ENCODE measurements around the gene GID4. TPM values are rescaled to one million over a fixed set of nuclear protein-coding genes. Genes with fewer than 3 reads are reported as not detected.

Gene GID4
- total and polyA plus RNA-seq, 2 donors (not counting 1 experiment from before 2014, with no cell fraction given): 9.0 to 10.2 TPM

DNA sequence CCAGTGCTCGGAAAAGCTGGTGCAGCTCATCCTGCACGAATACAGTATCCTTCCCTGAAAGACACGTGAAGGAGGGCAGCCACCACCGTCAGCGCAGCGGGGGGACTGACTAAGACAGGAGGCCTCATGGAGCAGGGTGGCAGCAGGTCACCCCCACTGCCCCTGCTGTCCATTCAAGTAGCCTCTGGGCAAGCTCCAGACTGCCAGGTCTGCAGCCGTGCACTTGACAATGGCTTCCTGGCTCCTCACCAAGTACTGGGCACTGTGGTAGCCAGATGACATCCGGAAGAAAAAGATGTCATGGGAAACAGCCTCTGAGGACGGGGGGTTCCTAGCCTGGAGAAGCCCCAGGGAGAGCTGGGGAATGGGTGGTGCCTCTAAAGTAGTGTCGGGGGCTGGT is 61.4 kb downstream of the GID4 start:
- no peak overlapping the region for H3K27ac ChIP-seq (ENCODE audit: insufficient read depth, low read length)
- no peak overlapping the region for H3K9ac ChIP-seq (ENCODE audit: insufficient read depth, low read length)

DNA sequence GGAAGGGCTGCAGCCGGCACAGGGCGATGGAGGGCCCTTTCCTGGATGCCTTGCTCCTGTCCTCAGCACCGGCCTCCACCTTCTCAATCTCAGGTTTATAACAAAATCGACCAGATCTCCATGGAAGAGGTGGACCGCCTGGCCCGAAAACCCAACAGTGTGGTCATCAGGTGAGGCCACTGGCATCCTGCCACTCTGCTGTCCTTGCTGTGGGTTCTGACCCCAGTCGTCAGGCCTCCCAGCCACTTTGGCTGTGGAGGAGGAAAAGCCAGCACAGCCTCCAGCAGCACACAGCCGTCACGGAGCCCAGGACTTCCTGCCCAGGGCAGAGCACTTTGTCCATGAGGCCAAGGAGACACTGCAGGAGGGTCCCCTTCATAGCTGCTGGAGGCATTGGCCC is 62.6 kb downstream of the GID4 start:
- no peaks in the 10 kb centered on the region for H3K4me1 ChIP-seq (ENCODE audit: control insufficient read depth, extremely low read depth, insufficient read depth, low read length)
- peaks cover 29% of the 10 kb centered on the region for H3K36me3 ChIP-seq (ENCODE audit: control insufficient read depth, insufficient read depth, low read length)
- TF ChIP-seq EZH2 (IDR thresholded peaks at IDR 0.05; ENCODE audit: low read length, missing control alignments): no peak
- TF ChIP-seq, protein P1, sequence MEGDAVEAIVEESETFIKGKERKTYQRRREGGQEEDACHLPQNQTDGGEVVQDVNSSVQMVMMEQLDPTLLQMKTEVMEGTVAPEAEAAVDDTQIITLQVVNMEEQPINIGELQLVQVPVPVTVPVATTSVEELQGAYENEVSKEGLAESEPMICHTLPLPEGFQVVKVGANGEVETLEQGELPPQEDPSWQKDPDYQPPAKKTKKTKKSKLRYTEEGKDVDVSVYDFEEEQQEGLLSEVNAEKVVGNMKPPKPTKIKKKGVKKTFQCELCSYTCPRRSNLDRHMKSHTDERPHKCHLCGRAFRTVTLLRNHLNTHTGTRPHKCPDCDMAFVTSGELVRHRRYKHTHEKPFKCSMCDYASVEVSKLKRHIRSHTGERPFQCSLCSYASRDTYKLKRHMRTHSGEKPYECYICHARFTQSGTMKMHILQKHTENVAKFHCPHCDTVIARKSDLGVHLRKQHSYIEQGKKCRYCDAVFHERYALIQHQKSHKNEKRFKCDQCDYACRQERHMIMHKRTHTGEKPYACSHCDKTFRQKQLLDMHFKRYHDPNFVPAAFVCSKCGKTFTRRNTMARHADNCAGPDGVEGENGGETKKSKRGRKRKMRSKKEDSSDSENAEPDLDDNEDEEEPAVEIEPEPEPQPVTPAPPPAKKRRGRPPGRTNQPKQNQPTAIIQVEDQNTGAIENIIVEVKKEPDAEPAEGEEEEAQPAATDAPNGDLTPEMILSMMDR (conservative IDR thresholded peaks at IDR 0.05 in 1 of 2, IDR thresholded peaks at IDR 0.05 in 1 of 2; ENCODE audit: low read depth in 1 of 2, low read length in 2 of 2): no peak
- no peaks in the 10 kb centered on the region for H3K9me3 ChIP-seq (ENCODE audit: control insufficient read depth, insufficient read depth, low read depth, low read length)
- H3K9ac ChIP-seq (ENCODE audit: insufficient read depth, low read length): no peak overlapping the region
- H3K4me2 ChIP-seq (ENCODE audit: extremely low read depth, insufficient read depth, low read length): no peak overlapping the region
- H3K4me3 ChIP-seq (replicated peaks in 1 of 4; ENCODE audit: control extremely low read depth in 1 of 4, insufficient read depth in 1 of 4, low read depth in 3 of 4, low read length in 4 of 4): no peak overlapping the region
- H3K27me3 ChIP-seq (ENCODE audit: control insufficient read depth, insufficient read depth, low read length): no peaks in the 10 kb centered on the region
- H3K27ac ChIP-seq (ENCODE audit: insufficient read depth, low read length): no peak overlapping the region
- DNase-seq (ENCODE audit: low read depth in 2 of 2): no peak
- no peaks in the 10 kb centered on the region for H4K20me1 ChIP-seq (ENCODE audit: control insufficient read depth, extremely low read depth, insufficient read depth, low read length)
- H3K79me2 ChIP-seq (ENCODE audit: control insufficient read depth, insufficient read depth, low read length): no peaks in the 10 kb centered on the region
- H2AFZ ChIP-seq (ENCODE audit: low read length): no peak overlapping the region

More for the DNA sequence above, 61.4 kb downstream of the GID4 start:
- H3K79me2 ChIP-seq (ENCODE audit: control insufficient read depth, insufficient read depth, low read length): no peaks in the 10 kb centered on the region
- no peaks in the 10 kb centered on the region for H3K9me3 ChIP-seq (ENCODE audit: control insufficient read depth, insufficient read depth, low read depth, low read length)
- no peak for TF ChIP-seq EZH2 (IDR thresholded peaks at IDR 0.05; ENCODE audit: low read length, missing control alignments)
- TF ChIP-seq, protein P1 (conservative IDR thresholded peaks at IDR 0.05 in 1 of 2, IDR thresholded peaks at IDR 0.05 in 1 of 2; ENCODE audit: low read depth in 1 of 2, low read length in 2 of 2): no peak
- H3K4me1 ChIP-seq (ENCODE audit: control insufficient read depth, extremely low read depth, insufficient read depth, low read length): no peaks in the 10 kb centered on the region
- H3K4me3 ChIP-seq (replicated peaks in 1 of 4; ENCODE audit: control extremely low read depth in 1 of 4, insufficient read depth in 1 of 4, low read depth in 3 of 4, low read length in 4 of 4): no peak overlapping the region
- no peaks in the 10 kb centered on the region for H3K27me3 ChIP-seq (ENCODE audit: control insufficient read depth, insufficient read depth, low read length)
- no peak for DNase-seq (ENCODE audit: low read depth in 2 of 2)
- no peak overlapping the region for H2AFZ ChIP-seq (ENCODE audit: low read length)
- H3K36me3 ChIP-seq (ENCODE audit: control insufficient read depth, insufficient read depth, low read length): peaks cover 30% of the 10 kb centered on the region
- no peaks in the 10 kb centered on the region for H4K20me1 ChIP-seq (ENCODE audit: control insufficient read depth, extremely low read depth, insufficient read depth, low read length)
- no peak overlapping the region for H3K4me2 ChIP-seq (ENCODE audit: extremely low read depth, insufficient read depth, low read length)

DNA sequence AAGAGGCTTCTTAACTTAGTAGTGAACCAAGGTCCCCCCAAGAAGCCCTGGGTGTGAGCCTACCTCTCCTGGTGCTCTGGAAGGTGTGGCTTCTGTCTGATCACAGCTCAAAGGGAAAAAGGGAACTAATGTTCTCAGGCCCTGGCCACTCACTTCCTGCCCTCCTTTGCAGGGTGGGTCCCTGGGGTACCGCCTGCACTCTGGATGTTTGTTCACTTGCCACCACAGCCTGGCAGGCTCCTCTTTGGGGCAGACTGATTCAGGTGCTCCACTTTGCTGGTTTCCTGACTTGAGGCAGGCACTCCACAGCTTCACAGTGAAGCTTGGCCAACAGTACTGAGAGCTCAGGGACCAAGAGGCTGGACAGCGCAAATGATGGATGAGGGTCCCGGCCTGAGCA is 63.4 kb downstream of the GID4 start:
- no peaks in the 10 kb centered on the region for H4K20me1 ChIP-seq (ENCODE audit: control insufficient read depth, extremely low read depth, insufficient read depth, low read length)
- no peak overlapping the region for H2AFZ ChIP-seq (ENCODE audit: low read length)
- no peak overlapping the region for H3K4me3 ChIP-seq (replicated peaks in 1 of 4; ENCODE audit: control extremely low read depth in 1 of 4, insufficient read depth in 1 of 4, low read depth in 3 of 4, low read length in 4 of 4)
- no peaks in the 10 kb centered on the region for H3K27me3 ChIP-seq (ENCODE audit: control insufficient read depth, insufficient read depth, low read length)
- H3K4me2 ChIP-seq (ENCODE audit: extremely low read depth, insufficient read depth, low read length): no peak overlapping the region
- H3K79me2 ChIP-seq (ENCODE audit: control insufficient read depth, insufficient read depth, low read length): no peaks in the 10 kb centered on the region
- H3K27ac ChIP-seq (ENCODE audit: insufficient read depth, low read length): no peak overlapping the region
- no peaks in the 10 kb centered on the region for H3K9me3 ChIP-seq (ENCODE audit: control insufficient read depth, insufficient read depth, low read depth, low read length)
- H3K36me3 ChIP-seq (ENCODE audit: control insufficient read depth, insufficient read depth, low read length): peaks cover 27% of the 10 kb centered on the region
- no peak overlapping the region for H3K9ac ChIP-seq (ENCODE audit: insufficient read depth, low read length)
- TF ChIP-seq EZH2 (IDR thresholded peaks at IDR 0.05; ENCODE audit: low read length, missing control alignments): no peak
- TF ChIP-seq, protein P1 (conservative IDR thresholded peaks at IDR 0.05 in 1 of 2, IDR thresholded peaks at IDR 0.05 in 1 of 2; ENCODE audit: low read depth in 1 of 2, low read length in 2 of 2): no peak
- no peak for DNase-seq (ENCODE audit: low read depth in 2 of 2)
- H3K4me1 ChIP-seq (ENCODE audit: control insufficient read depth, extremely low read depth, insufficient read depth, low read length): no peaks in the 10 kb centered on the region

All from fibroblast of lung (primary cell).